NK-92 treated with Interleukin-12 subunit alpha and Interleukin-12 subunit beta, amount 100 ng/mL, for 24 hours (cell line): ENCODE results near the gene EXOC4.
A peak's percentile ranks its signal among the peaks of the same experiment; 100 is the strongest.

ENCODE experiments used
- DNase-seq: peaks from one replicate; lab custom pipeline; 2025; lab: John Stamatoyannopoulos, UW

The EXOC4 gene

GRCh38 chr7:133428876-133429275 is 176.0 kb downstream of the EXOC4 start:
- no peak for DNase-seq

- DNase-seq = no peak
Measured at GRCh38 chr7:133429371-133429770, 176.5 kb downstream of the EXOC4 start.

GRCh38 chr7:133431134-133431724 is 178.4 kb downstream of the EXOC4 start:
- DNase-seq = no peak

GRCh38 chr7:133433165-133433812 is 180.4 kb downstream of the EXOC4 start:
- no peak for DNase-seq

GRCh38 chr7:133434246-133434865 is 181.5 kb downstream of the EXOC4 start:
- DNase-seq = no peak

GRCh38 chr7:133436014-133436428 is 183.1 kb downstream of the EXOC4 start:
- DNase-seq = no peak

- no peak for DNase-seq
Measured at GRCh38 chr7:133437544-133437943, 184.7 kb downstream of the EXOC4 start.

GRCh38 chr7:133442818-133443217 is 189.9 kb downstream of the EXOC4 start:
- no peak for DNase-seq

- no peak for DNase-seq
Measured at GRCh38 chr7:133445617-133446016, 192.7 kb downstream of the EXOC4 start.

- DNase-seq = no peak
Measured at GRCh38 chr7:133448012-133448411, 195.1 kb downstream of the EXOC4 start.

GRCh38 chr7:133452577-133452976 is 199.7 kb downstream of the EXOC4 start:
- no peak for DNase-seq

GRCh38 chr7:133458688-133459087 is 205.8 kb downstream of the EXOC4 start:
- DNase-seq = no peak

- no peak for DNase-seq
Measured at GRCh38 chr7:133461421-133461820, 208.5 kb downstream of the EXOC4 start.

- DNase-seq = no peak
Measured at GRCh38 chr7:133475655-133476054, 222.8 kb downstream of the EXOC4 start.

GRCh38 chr7:133477791-133478190 is 224.9 kb downstream of the EXOC4 start:
- no peak for DNase-seq

- no peak for DNase-seq
Measured at GRCh38 chr7:133478591-133479135, 225.8 kb downstream of the EXOC4 start.

GRCh38 chr7:133479456-133480065 is 226.7 kb downstream of the EXOC4 start:
- no peak for DNase-seq

GRCh38 chr7:133480868-133481267 is 228.0 kb downstream of the EXOC4 start:
- no peak for DNase-seq

GRCh38 chr7:133481676-133482075 is 228.8 kb downstream of the EXOC4 start:
- DNase-seq = no peak

GRCh38 chr7:133482599-133482998 is 229.7 kb downstream of the EXOC4 start:
- no peak for DNase-seq

GRCh38 chr7:133484086-133484485 is 231.2 kb downstream of the EXOC4 start:
- DNase-seq = peak; percentile 39

- no peak for DNase-seq
Measured at GRCh38 chr7:133489906-133490305, 237.0 kb downstream of the EXOC4 start.

- no peak for DNase-seq
Measured at GRCh38 chr7:133491201-133491691, 238.4 kb downstream of the EXOC4 start.
